Stimulated activated CD8-positive, alpha-beta memory T cell treated with anti-CD3 and anti-CD28 coated beads, Interleukin-4, amount 100 ng/mL, for 24 hours (primary cell): ENCODE data around the gene CTDNEP1.

Source experiments
- DNase-seq: peaks from one replicate; pipeline ENCODE4 v3.0.0-alpha.2; 2020; ENCODE audit warnings: low read depth

Gene CTDNEP1

GRCh38 chr17:7228920-7229319 lies 22.6 kb downstream of the CTDNEP1 start:
- DNase-seq, result no peak

DNA sequence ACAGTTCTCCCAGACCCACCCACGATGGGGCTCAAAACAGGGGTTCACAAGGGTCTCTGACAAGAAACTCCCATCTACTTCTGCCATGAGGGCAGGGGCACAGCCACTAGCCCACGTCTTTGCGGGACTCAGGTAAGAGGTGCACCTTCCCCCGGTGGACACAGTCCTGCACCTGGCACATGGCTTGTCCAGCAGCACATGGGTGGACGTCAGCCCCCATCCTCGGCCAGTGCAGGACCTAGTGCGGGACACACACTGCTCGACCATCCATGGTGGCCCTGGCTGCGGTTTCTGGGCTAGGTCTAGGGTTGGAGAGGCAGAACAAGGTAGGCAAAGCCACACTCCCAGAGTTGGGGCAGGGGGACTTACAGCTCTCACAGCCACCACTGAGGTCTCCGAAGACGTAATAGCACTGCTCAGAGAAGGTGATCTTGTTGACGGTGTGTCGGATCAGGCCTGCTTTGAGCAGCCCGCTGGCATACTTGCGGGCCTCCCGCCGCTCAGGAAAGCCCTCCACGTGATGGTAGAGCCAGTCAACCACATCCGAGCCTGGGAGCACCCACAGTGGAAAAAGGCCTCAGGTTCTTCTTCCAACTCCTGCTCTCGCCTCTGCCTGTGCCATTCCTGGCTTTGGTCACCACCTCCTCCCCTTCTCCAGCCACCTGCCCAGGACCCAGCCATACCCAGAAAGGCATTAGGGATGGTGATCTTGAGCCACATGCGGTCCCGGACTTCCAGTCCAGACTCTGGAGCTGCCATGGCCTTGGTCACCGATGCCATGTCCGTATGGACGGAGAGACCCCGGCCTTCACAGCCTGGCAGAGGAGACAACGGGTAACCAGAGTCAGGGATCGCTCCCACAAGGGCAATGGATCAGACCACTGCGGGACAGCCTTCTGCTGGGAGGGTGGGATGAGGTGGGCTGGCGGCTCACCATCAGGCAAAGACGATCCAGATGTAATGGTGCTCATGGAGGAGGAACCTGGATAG lies 24.5 kb downstream of the CTDNEP1 start:
- no peak for DNase-seq

GRCh38 chr17:7225711-7226331 lies 25.7 kb downstream of the CTDNEP1 start:
- no peak for DNase-seq

DNA sequence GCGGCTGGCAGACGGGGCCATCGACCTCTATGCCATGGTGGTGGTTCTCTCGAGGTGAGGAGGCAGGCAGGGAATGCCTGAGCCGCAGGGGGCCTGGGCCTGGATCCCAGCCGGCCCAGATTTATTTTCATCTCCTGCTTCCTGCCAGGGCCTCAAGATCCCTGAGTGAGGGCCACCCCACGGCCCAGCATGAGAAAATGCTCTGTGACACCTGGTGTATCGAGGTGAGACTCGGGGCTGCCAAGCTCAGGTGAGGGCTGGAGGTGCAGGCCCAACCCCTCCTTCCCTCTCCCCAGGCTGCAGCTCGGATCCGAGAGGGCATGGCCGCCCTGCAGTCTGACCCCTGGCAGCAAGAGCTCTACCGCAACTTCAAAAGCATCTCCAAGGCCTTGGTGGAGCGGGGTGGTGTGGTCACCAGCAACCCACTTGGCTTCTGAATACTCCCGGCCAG lies 26.8 kb downstream of the CTDNEP1 start:
- no peak for DNase-seq

DNA sequence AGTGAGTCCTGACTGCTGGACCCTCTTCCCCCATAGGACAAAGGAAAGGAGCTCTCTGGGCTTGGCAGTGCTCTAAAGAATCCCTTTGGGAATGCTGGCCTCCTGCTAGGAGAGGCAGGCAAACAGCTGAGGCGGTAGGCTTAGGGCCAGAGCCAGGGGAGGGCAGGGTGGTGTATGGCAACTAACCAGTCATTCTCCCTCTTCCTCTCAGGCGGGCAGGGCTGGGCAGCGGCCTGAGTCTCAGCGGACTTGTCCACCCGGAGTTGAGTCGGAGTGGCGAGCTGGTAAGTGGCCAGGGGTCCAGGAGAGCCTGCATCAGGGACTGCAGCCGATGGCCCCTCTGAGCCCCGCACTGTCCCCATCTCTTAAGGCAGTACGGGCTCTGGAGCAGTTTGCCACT lies 27.4 kb downstream of the CTDNEP1 start:
- DNase-seq, result no peak

GRCh38 chr17:7223375-7223774 lies 28.2 kb downstream of the CTDNEP1 start:
- no peak for DNase-seq

DNA sequence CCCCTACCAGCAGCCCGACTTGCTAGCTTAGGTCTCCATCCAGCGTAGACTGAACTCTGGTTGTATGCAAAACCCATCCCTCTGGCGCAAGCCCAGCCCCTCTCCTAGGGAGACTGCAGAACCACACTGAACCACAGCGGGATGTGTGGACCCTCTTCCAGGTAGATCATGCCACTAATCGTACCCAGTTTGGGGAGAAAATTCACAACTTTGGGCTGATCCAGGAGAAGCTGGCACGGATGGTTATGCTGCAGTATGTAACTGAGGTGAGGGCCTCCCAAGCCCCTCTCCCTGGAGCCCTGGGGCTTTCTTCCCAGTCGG lies 28.6 kb downstream of the CTDNEP1 start:
- DNase-seq, result no peak

DNA sequence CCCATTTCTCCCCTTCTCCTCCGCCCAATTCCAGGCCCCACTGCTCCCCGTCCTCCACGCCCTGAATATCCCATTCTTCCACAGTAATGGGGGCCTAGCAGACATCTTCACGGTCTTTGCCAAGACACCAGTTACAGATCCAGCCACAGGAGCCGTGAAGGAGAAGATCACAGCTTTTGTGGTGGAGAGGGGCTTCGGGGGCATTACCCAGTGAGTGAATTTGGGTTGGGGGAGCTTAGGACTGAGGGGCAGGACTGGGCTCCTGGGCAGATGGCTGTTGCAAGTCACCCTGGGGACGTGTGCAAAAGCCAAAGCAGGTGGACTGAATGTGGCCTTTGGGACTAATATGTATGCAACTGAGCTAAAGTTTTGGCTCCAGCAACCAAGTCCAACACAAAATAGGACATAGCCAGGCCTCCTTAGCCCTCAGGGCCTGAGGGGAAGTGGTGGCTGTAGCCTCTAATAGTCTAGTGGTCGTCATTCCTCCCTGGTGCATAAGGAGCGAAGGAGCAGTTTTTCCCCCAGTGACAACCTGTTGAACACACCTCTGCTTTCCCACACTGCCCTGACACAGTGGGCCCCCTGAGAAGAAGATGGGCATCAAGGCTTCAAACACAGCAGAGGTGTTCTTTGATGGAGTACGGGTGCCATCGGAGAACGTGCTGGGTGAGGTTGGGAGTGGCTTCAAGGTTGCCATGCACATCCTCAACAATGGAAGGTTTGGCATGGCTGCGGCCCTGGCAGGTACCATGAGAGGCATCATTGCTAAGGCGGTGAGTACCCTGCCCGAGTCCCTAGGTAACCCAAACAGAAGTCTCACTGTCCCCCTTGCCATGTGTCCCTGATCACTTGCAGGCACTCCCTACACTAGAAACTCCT lies 29.2 kb downstream of the CTDNEP1 start:
- DNase-seq, result no peak

DNA sequence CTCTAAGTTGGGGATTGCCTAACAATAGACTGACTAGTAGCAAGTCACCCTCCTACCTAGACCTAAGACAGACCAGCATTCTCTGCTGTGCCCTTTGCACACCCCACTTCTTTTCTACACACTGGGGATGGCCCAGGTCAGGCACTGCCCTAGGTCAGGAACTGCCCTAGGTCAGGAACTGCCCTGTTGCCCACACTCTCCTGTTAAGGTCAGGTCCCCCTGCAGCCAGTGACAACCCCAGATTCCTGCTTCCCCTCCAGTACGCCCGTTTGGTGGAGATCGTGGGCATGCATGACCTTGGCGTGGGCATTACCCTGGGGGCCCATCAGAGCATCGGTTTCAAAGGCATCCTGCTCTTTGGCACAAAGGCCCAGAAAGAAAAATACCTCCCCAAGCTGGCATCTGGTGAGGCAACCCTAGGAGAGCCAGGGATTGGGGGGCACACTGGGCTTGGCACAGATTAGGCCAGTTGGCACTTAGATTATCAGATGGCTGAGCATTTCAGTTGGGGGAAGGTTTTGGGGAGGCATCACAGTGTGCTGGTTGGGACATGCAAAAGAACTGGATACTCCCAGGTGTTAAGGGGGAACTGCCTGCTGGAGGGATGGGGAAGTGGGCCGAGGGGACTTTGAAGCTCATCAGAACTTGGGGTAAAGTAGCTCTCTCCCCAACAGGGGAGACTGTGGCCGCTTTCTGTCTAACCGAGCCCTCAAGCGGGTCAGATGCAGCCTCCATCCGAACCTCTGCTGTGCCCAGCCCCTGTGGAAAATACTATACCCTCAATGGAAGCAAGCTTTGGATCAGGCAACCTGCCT lies 30.0 kb downstream of the CTDNEP1 start:
- no peak for DNase-seq

GRCh38 chr17:7220593-7221277 lies 30.8 kb downstream of the CTDNEP1 start:
- peak; percentile 43 for DNase-seq

GRCh38 chr17:7219812-7220592 lies 31.5 kb downstream of the CTDNEP1 start, which contains the start of the genes ACADVL and DLG4:
Gene ACADVL (plus strand): TSS chr17:7219938. CDS start chr17:7219985, 47 bp downstream.
Gene DLG4 (minus strand): TSS chr17:7219836.
- peak; percentile 78 for DNase-seq

- DNase-seq, result no peak
Observed at GRCh38 chr17:7219229-7219811, 32.2 kb downstream of the CTDNEP1 start.

DNA sequence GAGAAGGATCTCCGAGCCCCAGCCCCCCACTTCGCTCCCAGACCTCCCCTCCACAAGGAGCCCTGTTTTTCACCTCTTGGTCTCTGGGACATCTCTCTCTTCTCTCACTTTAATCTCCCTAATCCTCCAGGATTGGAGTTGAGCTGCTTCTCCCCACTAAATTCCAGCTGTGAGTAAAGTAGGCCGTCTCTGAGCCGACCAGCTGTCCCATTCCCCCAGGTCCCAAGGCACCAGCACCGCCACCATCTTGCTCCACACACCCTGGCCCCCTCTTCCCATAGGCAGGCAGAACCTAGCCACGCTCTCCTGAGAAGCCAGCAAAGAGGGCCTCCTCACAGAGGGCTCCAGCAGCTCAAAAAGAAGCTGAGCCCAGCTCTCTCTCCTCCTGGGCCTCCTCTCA lies 32.8 kb downstream of the CTDNEP1 start:
- no peak for DNase-seq

DNA sequence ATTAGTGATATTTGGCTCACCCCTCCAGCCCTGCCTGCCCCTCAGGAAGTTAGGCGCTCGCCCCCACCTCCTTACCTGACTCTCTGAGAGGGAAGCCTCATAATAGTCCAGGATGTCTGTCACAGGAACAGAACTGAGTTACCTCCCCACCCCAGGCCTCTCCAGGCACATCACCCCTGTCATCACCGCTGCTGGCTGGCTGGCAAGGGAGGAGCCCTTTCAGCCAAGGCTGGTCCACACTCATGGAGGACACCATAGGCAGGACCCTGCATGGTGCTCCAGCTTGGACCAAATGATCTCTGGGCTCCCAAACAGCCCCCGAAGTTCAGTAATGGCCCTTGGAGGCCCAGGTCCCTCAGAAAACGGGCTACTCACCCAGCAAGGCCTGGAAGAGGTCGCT lies 33.4 kb downstream of the CTDNEP1 start:
- DNase-seq, result no peak

- DNase-seq, result no peak
Observed at GRCh38 chr17:7217113-7217987, 34.2 kb downstream of the CTDNEP1 start.

GRCh38 chr17:7216242-7217112 lies 35.1 kb downstream of the CTDNEP1 start:
- DNase-seq, result no peak

- no peak for DNase-seq
Observed at GRCh38 chr17:7215652-7216180, 35.8 kb downstream of the CTDNEP1 start.
